ENCODE measurements around the gene ASB18.

The ASB18 gene

DNA sequence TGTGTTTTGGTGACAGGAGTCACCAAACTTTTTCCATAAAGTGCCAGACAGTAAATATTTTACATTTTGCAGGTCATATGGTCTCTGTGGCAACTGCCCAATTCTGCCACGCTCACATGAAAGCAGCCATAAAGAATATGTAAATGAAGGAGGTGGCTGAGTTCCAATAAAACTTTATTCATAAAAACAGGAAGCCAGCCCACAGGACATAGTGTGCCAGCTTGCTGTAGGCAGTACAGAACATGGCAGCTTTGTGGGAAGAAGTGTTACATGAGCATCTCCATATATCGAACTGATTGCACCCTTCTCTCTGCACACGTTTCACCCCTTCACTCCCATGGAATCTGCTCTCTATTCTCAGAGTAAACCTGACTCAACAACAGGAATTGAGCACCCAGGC is 10.2 kb downstream of the ASB18 start:
- H3K4me3 ChIP-seq (ENCODE audit: low read length, poor library complexity, severe bottlenecking): no peak overlapping the region
- TF ChIP-seq, protein P1, sequence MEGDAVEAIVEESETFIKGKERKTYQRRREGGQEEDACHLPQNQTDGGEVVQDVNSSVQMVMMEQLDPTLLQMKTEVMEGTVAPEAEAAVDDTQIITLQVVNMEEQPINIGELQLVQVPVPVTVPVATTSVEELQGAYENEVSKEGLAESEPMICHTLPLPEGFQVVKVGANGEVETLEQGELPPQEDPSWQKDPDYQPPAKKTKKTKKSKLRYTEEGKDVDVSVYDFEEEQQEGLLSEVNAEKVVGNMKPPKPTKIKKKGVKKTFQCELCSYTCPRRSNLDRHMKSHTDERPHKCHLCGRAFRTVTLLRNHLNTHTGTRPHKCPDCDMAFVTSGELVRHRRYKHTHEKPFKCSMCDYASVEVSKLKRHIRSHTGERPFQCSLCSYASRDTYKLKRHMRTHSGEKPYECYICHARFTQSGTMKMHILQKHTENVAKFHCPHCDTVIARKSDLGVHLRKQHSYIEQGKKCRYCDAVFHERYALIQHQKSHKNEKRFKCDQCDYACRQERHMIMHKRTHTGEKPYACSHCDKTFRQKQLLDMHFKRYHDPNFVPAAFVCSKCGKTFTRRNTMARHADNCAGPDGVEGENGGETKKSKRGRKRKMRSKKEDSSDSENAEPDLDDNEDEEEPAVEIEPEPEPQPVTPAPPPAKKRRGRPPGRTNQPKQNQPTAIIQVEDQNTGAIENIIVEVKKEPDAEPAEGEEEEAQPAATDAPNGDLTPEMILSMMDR (conservative IDR thresholded peaks at IDR 0.05; ENCODE audit: low read length): no peak
- TF ChIP-seq EZH2phosphoT487 (IDR thresholded peaks at IDR 0.05; ENCODE audit: borderline replicate concordance): no peak
- H3K4me1 ChIP-seq (ENCODE audit: insufficient read depth, low read length, poor library complexity, severe bottlenecking): no peaks in the 10 kb centered on the region
- no peaks in the 10 kb centered on the region for H3K79me2 ChIP-seq (ENCODE audit: insufficient read depth, low read length)
- H3K9me2 ChIP-seq (replicated peaks; ENCODE audit: low read depth, low read length): no peaks in the 10 kb centered on the region
- no peaks in the 10 kb centered on the region for H3K36me3 ChIP-seq (ENCODE audit: insufficient read depth, low read length)
- no peaks in the 10 kb centered on the region for H4K20me1 ChIP-seq (ENCODE audit: insufficient read depth, low read length, poor library complexity, severe bottlenecking)
- H2AFZ ChIP-seq (ENCODE audit: low read length): no peak overlapping the region
- no peaks in the 10 kb centered on the region for H3K27me3 ChIP-seq (ENCODE audit: insufficient read depth, low read length, poor library complexity, severe bottlenecking)
- no peaks in the 10 kb centered on the region; the same call in 1 of the 2 replicates for H3K9me3 ChIP-seq (ENCODE audit: insufficient read depth, low read depth, low read length)
- H3K9ac ChIP-seq (ENCODE audit: low read depth, low read length, poor library complexity, severe bottlenecking): no peak overlapping the region
- H3F3A ChIP-seq (ENCODE audit: low read depth): no peaks in the 10 kb centered on the region
- H3K4me2 ChIP-seq (ENCODE audit: low read depth, low read length, poor library complexity, severe bottlenecking): no peak overlapping the region

DNA sequence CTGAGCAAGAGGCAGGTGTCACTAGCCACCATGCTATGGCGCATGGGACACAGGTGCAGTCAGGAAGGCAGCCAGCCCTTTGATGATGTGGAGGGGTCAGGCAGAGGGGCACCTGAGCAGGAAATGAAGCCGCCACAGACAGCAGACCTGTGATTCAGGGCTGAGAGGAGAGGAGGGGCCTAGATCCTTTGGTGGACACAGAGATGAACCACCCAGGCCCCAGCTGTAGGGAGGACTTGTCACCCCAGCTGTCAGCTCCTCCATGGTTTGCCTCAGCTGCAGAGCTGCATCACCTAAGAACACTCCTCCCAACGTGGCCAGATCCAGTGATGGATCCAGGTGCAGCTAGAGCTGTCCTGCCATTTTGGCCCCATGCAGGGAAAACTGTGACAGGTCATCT is 11.6 kb downstream of the ASB18 start:
- Histone ChIP-seq H2AFZ (ENCODE audit: low read length) (no peak overlapping the region), H4K20me1 (ENCODE audit: insufficient read depth, low read length, poor library complexity, severe bottlenecking) (no peaks in the 10 kb centered on the region), H3K4me2 (ENCODE audit: low read depth, low read length, poor library complexity, severe bottlenecking) (no peak overlapping the region), H3K79me2 (ENCODE audit: insufficient read depth, low read length) (no peaks in the 10 kb centered on the region), H3K4me3 (ENCODE audit: low read length, poor library complexity, severe bottlenecking) (no peak overlapping the region), H3K9ac (ENCODE audit: low read depth, low read length, poor library complexity, severe bottlenecking) (no peak overlapping the region), H3K36me3 (ENCODE audit: insufficient read depth, low read length) (no peaks in the 10 kb centered on the region), H3K9me2 (replicated peaks; ENCODE audit: low read depth, low read length) (no peaks in the 10 kb centered on the region), H3K27me3 (ENCODE audit: insufficient read depth, low read length, poor library complexity, severe bottlenecking) (no peaks in the 10 kb centered on the region), H3F3A (ENCODE audit: low read depth) (no peaks in the 10 kb centered on the region), H3K4me1 (ENCODE audit: insufficient read depth, low read length, poor library complexity, severe bottlenecking) (no peaks in the 10 kb centered on the region), H3K9me3 (ENCODE audit: insufficient read depth, low read depth, low read length) (no peaks in the 10 kb centered on the region; the same call in 1 of the 2 replicates)
- TF ChIP-seq, protein P1 (conservative IDR thresholded peaks at IDR 0.05; ENCODE audit: low read length): no peak
- TF ChIP-seq EZH2phosphoT487 (IDR thresholded peaks at IDR 0.05; ENCODE audit: borderline replicate concordance): no peak

DNA sequence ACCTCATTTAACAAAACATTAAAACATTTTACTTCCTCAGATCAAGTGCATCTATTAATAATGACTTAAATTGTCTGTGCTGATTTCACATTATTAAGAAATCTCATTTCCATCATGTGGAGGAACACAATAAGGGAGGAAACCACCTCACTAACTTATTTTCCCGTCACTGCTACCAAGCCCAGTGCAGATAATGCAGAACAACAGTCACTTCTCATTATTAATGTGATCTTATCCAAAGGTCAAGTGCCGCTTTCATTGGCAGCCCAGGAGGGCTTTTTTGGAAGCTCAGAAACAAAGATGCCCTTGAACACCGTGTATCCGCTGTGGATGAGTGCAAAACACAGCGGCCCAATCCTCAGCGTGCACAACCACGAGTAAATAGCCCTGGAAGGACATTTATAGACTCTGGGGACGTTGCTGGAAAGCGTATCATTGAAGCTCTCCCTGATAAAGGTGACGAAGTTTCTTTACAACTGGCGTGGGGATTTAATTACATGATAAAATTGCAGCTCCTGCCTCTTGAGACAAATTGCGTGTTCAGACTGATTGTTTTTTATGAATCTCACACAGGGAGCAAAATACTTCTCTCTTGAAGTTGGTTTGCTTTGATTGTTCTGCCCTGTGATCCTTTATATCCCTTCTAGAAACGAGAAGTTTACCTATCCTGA is 13.2 kb downstream of the ASB18 start:
- Histone ChIP-seq H3K4me3 (ENCODE audit: low read length, poor library complexity, severe bottlenecking) (no peak overlapping the region), H3K4me1 (ENCODE audit: insufficient read depth, low read length, poor library complexity, severe bottlenecking) (no peaks in the 10 kb centered on the region), H3F3A (ENCODE audit: low read depth) (no peaks in the 10 kb centered on the region), H3K9me2 (replicated peaks; ENCODE audit: low read depth, low read length) (no peaks in the 10 kb centered on the region), H3K79me2 (ENCODE audit: insufficient read depth, low read length) (no peaks in the 10 kb centered on the region), H3K9ac (ENCODE audit: low read depth, low read length, poor library complexity, severe bottlenecking) (no peak overlapping the region), H3K27me3 (ENCODE audit: insufficient read depth, low read length, poor library complexity, severe bottlenecking) (no peaks in the 10 kb centered on the region), H4K20me1 (ENCODE audit: insufficient read depth, low read length, poor library complexity, severe bottlenecking) (no peaks in the 10 kb centered on the region), H3K4me2 (ENCODE audit: low read depth, low read length, poor library complexity, severe bottlenecking) (no peak overlapping the region), H3K36me3 (ENCODE audit: insufficient read depth, low read length) (no peaks in the 10 kb centered on the region), H3K9me3 (ENCODE audit: insufficient read depth, low read depth, low read length) (no peaks in the 10 kb centered on the region), H2AFZ (ENCODE audit: low read length) (no peak overlapping the region)
- TF ChIP-seq EZH2phosphoT487 (IDR thresholded peaks at IDR 0.05; ENCODE audit: borderline replicate concordance): no peak
- TF ChIP-seq, protein P1 (conservative IDR thresholded peaks at IDR 0.05; ENCODE audit: low read length): no peak

Measured in Loucy (cell line).